HG02885 (cell line): ENCODE data around the gene OBP2B.
"Not testable (repeated sequence)": the region's sequence is repeated elsewhere in the genome, so short reads cannot be mapped to it uniquely, and the experiment has no call there.

Experiments
- ATAC-seq: cut with Tn5 transposase; IDR thresholded peaks from one replicate; pipeline ENCODE4 v1.9.1; 2021; ENCODE audit warnings: mild to moderate bottlenecking; ENCODE audit not compliant: unreplicated experiment, poor library complexity

The OBP2B gene, protein sequence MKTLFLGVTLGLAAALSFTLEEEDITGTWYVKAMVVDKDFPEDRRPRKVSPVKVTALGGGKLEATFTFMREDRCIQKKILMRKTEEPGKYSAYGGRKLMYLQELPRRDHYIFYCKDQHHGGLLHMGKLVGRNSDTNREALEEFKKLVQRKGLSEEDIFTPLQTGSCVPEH

DNA sequence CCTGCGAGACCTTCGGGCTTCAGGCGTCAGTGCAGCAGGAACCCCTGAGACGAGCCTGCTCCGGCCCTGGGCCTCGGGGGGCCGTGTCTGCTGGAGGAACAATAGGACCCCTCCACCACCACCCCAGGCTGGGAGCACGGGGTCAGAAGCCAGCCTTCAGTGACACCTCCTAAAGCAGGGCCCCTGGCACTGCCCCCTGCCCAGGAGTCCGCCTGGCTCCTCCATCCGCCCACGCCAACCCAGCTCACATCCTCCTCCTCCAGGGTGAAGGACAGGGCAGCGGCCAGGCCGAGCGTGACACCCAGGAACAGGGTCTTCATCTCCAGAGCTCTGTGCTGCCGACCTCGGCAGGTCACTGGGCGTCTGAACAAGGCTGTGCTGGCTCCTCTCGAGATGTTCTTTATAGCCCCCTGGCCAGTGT, at the start of gene OBP2B:
Gene OBP2B, minus strand, starts transcription at position 371 of the 421 bp plus-strand sequence. Its CDS starts 51 bp downstream, at position 320.
- ATAC-seq, result not testable (repeated sequence)

DNA sequence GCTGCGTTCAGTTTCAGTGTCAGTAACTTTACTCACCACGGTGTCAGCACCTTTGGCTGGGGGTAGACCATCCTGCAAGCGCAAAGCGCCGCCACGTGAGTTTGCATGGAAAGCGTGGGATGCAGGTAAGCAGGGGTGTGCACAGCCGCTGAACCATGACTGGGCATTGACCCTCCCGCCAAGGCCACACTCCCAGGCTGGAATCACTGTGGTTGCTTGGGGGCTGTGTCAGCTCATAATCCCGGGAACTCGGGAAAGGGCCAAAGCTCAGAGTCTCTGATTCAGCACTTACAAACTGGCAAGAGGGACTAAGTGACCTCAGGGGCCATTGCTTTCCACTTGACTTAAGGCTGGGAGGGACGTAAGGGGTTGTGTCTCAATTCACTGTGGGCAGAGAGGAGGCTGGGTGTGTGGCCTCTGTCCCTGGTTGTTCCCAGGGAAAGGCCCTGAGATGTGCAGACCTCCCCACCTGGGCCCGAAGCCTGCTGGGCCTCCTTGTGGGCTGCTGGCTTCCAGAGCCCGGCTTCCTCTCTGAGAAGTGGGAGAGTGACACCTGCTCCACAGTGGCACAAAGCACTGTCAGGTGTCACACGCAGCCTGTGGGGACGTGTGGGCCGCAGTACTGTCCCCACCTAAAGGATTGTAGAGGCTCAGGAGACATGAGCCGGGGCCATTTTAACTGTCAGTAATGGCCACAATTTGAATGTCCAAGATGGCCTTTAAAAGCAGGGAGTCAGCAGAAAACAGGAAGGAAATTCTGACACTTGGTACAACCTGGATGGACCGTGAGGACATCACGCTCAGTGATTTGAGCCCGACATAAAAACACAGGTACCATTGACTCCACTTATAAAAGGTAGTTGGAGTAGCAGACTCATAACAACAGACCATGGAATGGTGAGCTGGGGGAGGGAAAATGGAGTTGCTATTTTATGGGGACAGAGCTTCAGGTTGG, 49.3 kb upstream of the OBP2B start:
- no peak for ATAC-seq

DNA sequence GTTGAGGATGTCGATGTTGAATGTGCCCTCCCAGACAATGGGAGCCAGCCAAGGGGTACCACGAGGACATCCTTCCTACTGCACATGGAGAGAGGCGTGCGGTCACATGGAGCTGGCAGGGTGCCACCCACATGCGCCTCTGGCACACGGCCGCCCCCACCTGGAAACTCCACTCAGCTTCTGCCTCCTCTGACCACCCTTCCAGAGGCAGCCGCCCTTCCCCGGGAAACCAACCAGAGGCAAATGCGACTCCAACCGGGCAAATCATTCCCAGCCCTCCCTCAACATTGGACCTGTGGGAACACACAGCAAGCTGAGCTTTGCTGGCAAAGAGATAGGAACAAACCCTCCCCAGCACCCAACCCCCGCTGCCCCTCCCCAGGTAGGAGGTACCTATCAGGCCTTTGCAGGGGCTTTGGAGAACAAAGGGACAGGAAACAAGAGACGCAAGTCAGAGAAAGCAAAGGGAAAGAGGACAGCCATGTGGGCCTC, 48.5 kb upstream of the OBP2B start:
- no peak for ATAC-seq

DNA sequence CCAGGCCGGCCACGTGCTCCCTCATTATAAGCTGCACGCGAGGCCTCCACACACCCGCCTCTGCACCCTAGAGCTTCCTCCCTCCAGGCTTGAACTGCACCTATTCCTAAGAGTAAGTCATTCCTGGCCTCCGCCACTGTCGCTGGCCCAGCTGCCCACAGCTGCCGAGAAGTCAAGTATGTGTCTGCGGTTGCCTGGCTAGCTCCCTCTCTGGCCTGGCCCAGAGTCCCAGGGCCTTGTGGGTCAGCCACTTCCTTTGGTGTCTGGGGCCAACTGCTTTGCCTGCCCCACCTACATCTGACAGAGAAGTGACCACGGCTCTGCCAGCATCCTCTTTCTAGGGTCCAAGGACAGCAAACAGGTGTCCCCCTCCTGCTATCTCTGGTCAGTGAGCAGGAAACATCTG, 47.6 kb upstream of the OBP2B start:
- ATAC-seq, result no peak

DNA sequence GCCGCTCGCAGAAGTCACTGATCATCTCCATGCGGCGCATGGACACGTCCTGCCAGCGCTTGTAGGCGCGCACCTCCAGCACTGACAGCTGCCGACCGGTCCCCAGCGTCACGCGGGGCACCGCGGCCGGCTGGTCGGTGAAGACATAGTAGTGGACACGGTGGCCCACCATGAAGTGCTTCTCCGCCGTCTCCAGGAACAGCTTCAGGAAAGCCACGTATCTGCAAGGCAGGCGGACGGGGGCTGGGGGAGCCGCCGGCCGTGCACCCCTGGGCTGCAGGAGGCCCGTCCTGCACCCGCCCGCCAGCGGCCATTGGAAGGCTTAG, 47.0 kb upstream of the OBP2B start:
- no peak for ATAC-seq

DNA sequence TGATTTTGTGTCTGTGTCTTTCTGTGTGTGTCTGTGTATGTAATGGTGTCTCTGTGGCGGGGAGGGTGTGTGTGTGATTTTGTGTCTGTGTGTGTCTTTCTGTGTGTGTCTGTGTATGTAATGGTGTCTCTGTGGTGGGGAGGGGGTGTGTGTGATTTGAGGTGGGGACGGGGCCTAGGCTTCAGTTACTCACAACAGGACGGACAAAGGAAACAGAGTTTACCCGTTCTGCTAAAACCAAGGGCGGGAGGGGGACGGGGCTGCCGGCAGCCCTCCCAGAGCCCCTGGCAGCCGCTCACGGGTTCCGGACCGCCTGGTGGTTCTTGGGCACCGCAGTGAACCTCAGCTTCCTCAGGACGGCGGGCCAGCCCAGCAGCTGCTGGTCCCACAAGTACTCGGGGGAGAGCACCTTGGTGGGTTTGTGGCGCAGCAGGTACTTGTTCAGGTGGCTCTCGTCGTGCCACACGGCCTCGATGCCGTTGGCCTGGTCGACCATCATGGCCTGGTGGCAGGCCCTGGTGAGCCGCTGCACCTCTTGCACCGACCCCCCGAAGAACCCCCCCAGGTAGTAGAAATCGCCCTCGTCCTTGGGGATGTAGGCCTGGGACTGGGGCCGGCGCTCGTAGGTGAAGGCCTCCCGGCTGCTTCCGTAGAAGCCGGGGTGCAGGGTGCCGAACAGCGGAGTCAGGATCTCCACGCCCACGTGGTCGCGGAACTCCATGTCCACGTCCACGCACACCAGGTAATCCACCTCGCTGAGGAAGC, 46.5 kb upstream of the OBP2B start:
- no peak for ATAC-seq

DNA sequence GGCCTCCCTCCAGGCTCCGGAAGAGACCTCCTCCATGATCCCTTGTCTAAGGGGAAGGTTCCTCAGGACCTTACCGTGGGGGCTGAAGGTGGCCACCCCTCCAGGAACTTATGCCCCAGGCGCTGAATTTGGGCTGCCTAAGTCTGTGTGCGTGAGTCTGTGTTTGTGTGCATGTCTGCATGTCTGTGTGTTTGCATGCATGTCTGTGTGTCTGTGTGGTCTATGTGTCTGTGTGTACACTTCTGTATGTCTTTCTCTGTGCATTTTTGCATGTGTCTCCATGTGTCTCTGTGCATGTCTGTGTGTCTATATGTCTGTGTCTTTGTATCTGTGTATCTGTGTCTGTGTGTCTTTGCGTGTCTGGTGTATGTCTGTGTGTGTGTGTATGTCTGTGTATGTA, 45.4 kb upstream of the OBP2B start:
- ATAC-seq, result no peak

DNA sequence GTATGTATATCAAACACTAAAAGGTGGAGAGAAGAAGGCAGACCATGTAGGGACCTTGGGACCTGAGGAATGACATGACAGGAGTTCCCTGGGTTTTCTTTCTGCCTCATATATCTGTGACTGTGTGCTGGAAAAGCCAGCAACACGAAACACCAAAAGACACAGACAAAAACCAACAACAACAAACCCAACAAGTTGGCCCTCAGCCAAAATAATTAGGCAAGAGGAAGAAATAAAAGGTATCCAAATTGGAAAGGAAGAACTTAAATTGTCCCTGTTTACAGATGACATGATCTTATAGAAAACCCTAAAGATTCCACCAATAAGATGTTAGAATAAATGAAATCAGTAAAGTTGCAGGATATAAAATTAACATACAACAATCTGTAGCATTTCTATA, 44.2 kb upstream of the OBP2B start:
- ATAC-seq, result no peak

DNA sequence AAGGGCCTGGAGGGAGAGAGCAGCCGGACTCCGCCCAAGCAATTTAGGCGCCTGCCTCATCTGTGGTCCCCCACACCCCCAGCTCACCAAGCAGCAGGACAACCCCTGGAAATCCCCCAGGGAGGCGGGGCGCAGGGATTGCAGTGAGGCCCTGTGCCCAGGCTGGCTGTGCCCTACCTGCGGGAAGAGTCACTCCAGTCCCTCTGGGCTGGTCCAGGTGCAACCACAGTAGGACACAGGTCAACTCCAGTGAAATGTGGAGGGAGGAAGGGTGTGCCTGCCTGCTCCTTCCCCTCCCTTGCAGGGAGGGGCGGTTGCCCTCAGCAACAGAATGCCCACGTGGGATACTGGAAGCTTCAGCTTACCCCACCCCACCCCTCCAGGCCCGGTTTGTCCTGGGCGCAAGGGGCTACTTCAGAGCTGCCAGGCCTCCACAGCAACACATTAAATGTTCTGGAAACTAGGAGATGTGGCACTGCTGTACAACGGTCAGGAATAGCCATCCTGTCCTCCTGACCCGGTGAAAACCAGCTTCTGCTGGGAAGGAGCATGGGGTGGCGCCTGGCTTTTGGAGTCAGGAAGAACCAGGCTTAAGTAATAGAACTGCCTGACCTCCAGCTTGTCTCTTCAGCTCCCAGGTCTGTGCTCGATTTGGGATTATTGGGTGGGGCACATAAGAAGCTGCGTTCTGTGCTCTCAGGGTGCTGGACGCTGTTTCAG, 43.4 kb upstream of the OBP2B start:
- no peak for ATAC-seq

DNA sequence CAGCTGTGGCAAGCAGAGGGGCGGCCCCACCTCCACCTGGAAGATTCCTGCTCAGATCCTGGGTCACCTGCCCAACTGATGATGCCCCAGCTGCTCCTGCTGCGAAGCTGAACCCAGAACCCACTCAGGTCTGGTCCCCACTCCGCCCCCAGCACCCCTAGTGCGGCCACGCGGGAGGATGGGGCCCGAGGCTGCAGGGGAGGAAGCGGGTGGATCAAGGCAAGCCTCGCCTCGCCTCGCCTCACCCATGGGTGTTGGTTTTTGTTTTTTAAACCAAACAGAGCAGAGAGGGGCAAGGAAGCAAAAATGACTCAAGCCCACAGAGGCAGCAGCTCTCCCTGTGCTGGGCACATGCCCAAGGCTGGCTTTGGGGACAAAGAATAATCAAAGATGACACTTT, 42.7 kb upstream of the OBP2B start:
- no peak for ATAC-seq

DNA sequence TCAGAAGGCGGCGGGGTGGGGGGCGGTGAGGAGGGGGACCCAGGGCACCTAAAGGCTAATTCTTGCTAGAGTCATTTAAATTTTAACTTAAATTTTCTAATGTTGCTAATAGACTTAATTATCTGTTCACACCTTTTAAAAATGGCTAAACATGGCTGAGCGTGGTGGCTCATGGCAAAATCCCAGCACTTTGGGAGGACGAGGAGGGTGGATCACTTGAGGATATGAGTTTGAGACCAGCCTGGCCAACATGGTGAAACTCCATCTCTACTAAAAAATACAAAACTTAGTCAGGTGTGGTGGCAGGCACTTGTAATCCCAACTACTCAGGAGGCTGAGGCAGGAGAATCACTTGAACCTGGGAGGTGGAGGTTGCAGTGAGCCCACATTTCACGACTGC, 42.2 kb upstream of the OBP2B start:
- ATAC-seq, result not testable (repeated sequence)

DNA sequence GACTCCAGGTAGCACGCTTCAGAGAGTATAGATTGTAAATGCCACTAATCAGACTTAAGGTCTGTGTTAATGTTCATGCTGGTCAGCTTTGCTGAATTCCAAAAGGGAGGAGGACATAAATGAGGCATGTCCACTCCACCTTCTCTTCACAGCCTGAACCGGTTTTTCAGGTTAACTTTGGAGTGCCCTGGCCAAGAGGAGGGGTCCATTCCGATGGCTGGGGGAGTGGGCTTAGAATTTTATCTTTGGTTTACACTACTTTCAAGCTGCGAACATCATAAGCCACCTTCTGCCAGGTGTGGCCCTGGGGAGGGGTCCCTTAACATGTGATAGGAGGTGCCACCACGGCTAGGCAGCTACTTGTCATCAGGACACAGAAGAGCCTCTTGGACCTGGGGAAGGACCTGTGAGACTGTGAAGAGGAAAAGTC, 41.7 kb upstream of the OBP2B start:
- no peak for ATAC-seq

DNA sequence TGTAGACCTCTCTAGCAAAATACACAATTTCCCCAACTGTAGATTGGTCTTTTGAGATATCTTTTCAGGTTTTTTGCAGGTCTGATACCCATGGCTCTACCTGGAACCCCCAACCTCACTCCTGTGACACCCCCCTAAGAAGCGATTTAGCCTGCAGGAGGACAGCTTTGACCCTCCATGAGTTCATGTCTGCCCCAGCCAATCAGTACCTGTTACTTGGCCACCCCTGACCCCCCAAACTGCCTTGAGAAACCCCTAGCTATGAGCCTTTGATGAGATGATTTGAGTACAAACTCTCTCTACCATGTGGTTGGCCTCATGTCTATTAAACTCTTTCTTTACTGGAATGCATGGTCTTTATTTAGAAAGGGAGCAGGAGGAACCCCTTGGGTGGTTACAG, 40.3 kb upstream of the OBP2B start:
- no peak for ATAC-seq

DNA sequence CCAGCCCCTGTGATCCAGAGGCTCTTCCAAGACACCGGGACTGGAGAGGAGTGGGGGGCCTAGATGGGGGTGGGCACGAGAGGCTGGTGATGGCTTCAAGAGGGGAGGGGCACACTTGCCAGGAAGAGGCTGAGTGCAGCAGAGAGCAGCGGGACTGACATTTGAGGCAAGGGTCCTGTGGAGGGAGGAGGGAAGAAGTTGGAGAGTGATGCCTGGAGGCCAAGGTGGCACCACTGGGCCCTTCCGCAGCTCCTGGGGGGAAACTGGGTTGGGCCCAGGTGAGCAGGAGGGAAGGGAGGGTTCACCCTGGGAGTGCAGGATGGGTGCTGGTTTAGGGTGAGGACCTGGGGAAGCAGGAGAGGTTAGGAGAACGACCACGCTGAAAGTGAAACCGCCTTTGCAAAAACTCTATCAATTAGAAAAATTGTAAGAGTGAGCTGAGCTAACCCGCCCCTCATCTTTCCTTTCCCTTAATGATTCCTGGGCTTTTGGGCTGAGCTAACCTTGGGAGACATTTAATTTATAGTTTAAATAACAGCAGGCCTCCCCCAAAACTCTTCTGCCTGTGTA, 39.8 kb upstream of the OBP2B start:
- ATAC-seq, result no peak

DNA sequence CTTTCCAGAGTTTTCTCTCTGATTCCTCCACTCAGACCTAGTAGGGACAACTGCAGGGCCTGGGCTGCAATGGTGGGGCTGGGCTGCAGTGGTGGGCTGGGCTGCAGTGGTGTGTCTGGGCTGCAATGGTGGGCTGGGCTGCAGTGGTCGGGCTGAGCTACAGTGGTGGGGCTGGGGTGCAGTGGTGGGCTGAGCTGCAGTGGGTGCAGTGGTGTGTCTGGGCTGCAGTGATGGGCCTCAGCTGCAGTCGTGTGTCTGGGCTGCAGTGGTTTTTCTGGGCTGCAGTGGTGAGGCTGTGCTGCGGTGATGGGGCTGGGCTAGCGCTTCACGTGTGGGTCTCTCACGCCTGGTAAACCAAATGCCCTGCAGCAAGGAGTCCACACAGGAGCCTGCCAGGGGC, 38.6 kb upstream of the OBP2B start:
- ATAC-seq, result no peak

DNA sequence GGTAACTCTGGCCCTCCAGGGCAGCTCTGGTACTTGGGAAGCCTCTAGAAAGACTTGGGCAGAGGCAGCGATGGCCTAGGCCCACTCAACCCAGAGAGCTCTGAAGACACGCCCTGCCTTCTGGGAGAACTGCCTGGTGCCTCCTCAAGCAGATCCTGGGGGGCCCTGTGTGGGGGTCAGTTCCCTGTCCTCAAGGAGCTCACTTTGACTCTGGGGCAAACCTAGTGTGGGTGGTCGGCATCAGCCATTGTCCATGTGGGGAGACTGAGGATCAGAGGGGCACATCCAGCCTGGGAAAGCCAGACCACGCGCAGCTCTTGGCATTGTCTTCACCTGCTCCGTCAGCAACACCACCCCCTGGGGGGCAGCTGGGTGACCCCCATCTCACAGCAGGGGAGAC, 37.9 kb upstream of the OBP2B start:
- no peak for ATAC-seq

DNA sequence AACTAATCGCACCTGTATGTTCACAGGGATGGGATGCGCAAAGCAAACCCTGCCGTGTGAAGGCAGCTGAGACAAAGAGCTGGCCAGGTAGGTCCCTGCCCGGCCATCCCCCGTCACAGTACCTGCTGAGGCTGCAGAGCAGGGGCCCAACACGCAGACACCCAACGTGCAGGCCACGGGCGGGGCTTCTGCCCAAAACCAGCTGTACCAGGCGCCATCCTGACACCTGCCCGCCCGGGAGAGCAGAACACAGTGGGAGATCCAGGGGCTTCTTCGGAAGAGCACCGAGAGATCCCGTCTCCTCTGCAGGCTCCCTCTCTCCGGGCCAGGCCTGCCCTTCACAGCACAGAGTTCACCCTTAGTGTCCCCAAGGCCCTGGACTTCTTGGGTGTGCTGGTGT, 37.5 kb upstream of the OBP2B start:
- ATAC-seq, result no peak

DNA sequence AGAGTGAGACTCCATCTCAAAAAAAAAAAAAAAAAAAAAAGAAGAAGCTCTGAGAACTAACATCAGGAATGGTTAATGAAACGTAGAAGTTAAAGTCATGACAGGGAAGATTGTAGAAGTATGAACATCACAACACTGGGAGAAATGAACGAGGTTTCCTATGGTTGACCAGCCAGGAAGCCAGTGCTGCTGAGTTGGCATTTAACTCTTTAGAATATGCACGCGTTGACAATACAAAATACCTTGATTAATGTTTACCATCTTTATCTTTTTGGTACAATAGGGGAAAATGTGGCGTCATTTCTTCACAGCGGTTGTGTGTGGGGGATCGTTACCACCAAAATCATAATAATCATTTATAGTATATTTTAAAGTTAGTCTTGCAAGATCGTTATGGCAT, 33.9 kb upstream of the OBP2B start:
- no peak for ATAC-seq

DNA sequence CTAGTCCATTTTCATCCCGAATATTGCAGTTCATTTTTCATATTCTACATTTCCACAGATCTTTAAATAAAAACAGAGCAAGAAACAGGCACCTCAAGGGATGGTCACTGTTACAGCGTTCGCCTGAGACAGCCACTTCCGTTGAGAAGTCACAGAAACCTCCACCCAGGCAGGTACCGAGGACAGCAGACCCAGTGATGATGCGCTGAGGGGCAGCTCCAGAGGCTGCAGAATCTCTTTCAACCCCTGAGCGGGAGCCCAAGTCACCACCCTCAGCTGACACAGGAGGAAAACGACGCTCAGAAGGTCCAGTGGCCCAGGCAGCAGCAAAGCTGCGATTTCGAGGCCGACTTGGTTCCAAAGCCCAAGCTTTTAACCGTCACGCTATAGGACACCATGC, 33.2 kb upstream of the OBP2B start:
- ATAC-seq, result no peak

DNA sequence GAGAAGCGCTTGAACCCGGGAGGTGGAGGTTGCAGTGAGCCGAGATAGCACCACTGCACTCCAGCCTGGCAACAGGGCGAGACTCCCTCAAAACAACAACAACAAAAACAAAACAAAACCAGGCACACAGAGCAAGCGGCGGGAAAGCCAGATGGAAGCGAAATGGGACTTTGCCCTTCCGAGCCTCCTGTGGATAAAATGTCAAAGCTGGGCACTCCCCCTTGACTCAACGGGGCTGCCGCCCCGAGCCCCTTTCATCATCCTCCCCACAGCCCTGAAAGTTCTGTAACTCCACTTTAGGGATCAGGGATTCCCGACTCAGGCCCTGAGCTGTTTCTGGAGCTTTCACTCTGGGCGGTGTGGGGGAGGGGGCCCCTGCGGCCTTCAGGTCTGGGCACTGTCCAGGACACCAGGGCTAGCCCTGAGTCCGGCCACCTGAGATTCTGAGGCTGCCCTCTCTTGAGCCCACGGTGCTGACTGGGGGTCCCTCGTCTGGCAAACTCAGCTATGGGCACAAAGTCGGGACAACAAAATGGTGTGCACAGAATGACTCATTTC, 30.6 kb upstream of the OBP2B start:
- no peak for ATAC-seq
